SK-N-SH (cell line): ENCODE measurements around the gene TMEM41A. TPM values are rescaled to one million over a fixed set of nuclear protein-coding genes. Genes with fewer than 3 reads are reported as not detected.

ENCODE experiments used
- CTCF ChIA-PET: fragments of 300-600, 350-600 bp; formaldehyde crosslinking; extraction: SDS; loops from one replicate; lab custom pipeline; 2021; lab: Yijun Ruan, JAX
- POLR2A ChIA-PET: fragments of 350-600 bp; sonication (Branson Sonifier 250); formaldehyde crosslinking; extraction: SDS; loops from one replicate; lab custom pipeline; 2020; ENCODE audit warnings: antibody characterized with exemption, inconsistent platforms; lab: Yijun Ruan, JAX
- DNase-seq: peaks from one replicate; pipeline ENCODE4 v3.0.0; 2012
- H2AFZ ChIP-seq: fragments of 200-600 bp; sonication (generic); 2 replicates; pipeline ENCODE4 v1.8.1; 2016; ENCODE audit warnings: antibody characterized with exemption, mild to moderate bottlenecking, low read depth
- H3F3A ChIP-seq: fragments of 200-600 bp; sonication (generic); replicated peaks from 2 replicates; pipeline ENCODE3; 2016; ENCODE audit warnings: antibody characterized with exemption, mild to moderate bottlenecking; ENCODE audit not compliant: insufficient read depth
- H3K27ac ChIP-seq, 2 experiments: fragments of 200-500 bp in 1 of 2; fragments of 200-600 bp in 1 of 2; sonication (Bioruptor generic) in 1 of 2; sonication (generic), shearing (Covaris generic) in 1 of 2; 2 replicates each; pipeline versions ENCODE4 v1.5.1 to v1.6.1; 2014 to 2016; ENCODE audit warnings: low read depth in 2 of 2, inconsistent platforms in 1 of 2, low read length in 1 of 2, mild to moderate bottlenecking in 1 of 2, mixed read lengths in 1 of 2
- H3K27me3 ChIP-seq: fragments of 200-600 bp; sonication (generic), shearing (Covaris generic); 2 replicates; pipeline ENCODE4 v1.6.1; 2016; ENCODE audit warnings: mixed run types; ENCODE audit not compliant: insufficient read depth
- H3K36me3 ChIP-seq, 2 experiments: fragments of 200-500 bp in 1 of 2; fragments of 200-600 bp in 1 of 2; sonication (Bioruptor generic) in 1 of 2; sonication (generic) in 1 of 2; replicated peaks in 1 of 2; 2 replicates each; pipeline versions ENCODE3 to v1.5.1; 2014 to 2016; ENCODE audit warnings: low read length in 1 of 2, mild to moderate bottlenecking in 1 of 2; ENCODE audit not compliant: insufficient read depth in 2 of 2, control insufficient read depth in 1 of 2
- H3K4me1 ChIP-seq, 2 experiments: fragments of 200-500 bp in 1 of 2; fragments of 200-600 bp in 1 of 2; sonication (Bioruptor generic) in 1 of 2; sonication (generic), shearing (Covaris generic) in 1 of 2; 2 replicates each; pipeline versions ENCODE4 v1.5.1 to v1.6.1; 2014 to 2016; ENCODE audit warnings: low read depth in 1 of 2, low read length in 1 of 2, mixed run types in 1 of 2; ENCODE audit not compliant: insufficient read depth in 2 of 2, control insufficient read depth in 1 of 2
- H3K4me2 ChIP-seq: fragments of 200-600 bp; sonication (generic), shearing (Covaris generic); 2 replicates; pipeline ENCODE4 v1.6.1; 2017; ENCODE audit warnings: mixed run types
- H3K4me3 ChIP-seq, 2 experiments: fragments of 200-500 bp in 1 of 2; fragments of 200-600 bp in 1 of 2; sonication (Bioruptor generic) in 1 of 2; sonication (generic), shearing (Covaris generic) in 1 of 2; 2 replicates each; pipeline versions ENCODE4 v1.5.1 to v1.8.1; 2014 to 2016; ENCODE audit warnings: low read depth in 2 of 2, inconsistent platforms in 1 of 2, low read length in 1 of 2, mild to moderate bottlenecking in 1 of 2, mixed read lengths in 1 of 2, moderate library complexity in 1 of 2
- H3K79me2 ChIP-seq: fragments of 200-600 bp; sonication (generic); 2 replicates; pipeline ENCODE4 v1.8.1; 2017; ENCODE audit warnings: mild to moderate bottlenecking; ENCODE audit not compliant: insufficient read depth
- H3K9ac ChIP-seq: fragments of 200-600 bp; sonication (generic); 2 replicates; pipeline ENCODE4 v1.6.1; 2017; ENCODE audit warnings: mixed run types
- H3K9me2 ChIP-seq: fragments of 200-600 bp; sonication (generic); 2 replicates; pipeline ENCODE4 v1.6.1; 2017; ENCODE audit warnings: mixed run types
- H3K9me3 ChIP-seq: fragments of 200-600 bp; sonication (generic); 2 replicates; pipeline ENCODE4 v1.6.1; 2017; ENCODE audit warnings: mixed run types, mild to moderate bottlenecking, moderate library complexity
- H4K20me1 ChIP-seq: fragments of 200-600 bp; sonication (generic); 2 replicates; pipeline ENCODE4 v1.6.1; 2017; ENCODE audit warnings: mild to moderate bottlenecking, mixed run types; ENCODE audit not compliant: insufficient read depth
- CHD2 ChIP-seq: fragments of 150-350 bp; IDR thresholded peaks from 2 replicates; pipeline ENCODE4 v1.6.1; 2018; ENCODE audit warnings: low read length; ENCODE audit not compliant: partially characterized antibody
- ELF1 ChIP-seq: IDR thresholded peaks from 2 replicates; pipeline ENCODE4 v1.4.0; 2012
- EP300 ChIP-seq, 2 experiments: IDR thresholded peaks; 2 replicates each; pipeline versions ENCODE4 v1.4.0 to v1.6.1; 2012; ENCODE audit warnings: borderline replicate concordance in 1 of 2, low read depth in 1 of 2, low read length in 1 of 2
- EZH2phosphoT487 ChIP-seq: fragments of 200-600 bp; sonication (generic); IDR thresholded peaks from 2 replicates; pipeline ENCODE4 v1.6.1; 2017; ENCODE audit warnings: low read depth, mixed run types, mild to moderate bottlenecking, antibody characterized with exemption, moderate library complexity, borderline replicate concordance
- FOXJ3 ChIP-seq: sonication (generic); formaldehyde crosslinking; IDR thresholded peaks from 2 replicates; pipeline ENCODE4 v1.5.1; 2020; ENCODE audit warnings: mild to moderate bottlenecking, missing genetic modification reagents
- JUND ChIP-seq: IDR thresholded peaks from 2 replicates; pipeline ENCODE4 v1.4.0; 2012
- TAF1 ChIP-seq: IDR thresholded peaks from 2 replicates; pipeline ENCODE4 v1.6.1; 2012; ENCODE audit warnings: low read depth, mild to moderate bottlenecking, low read length, moderate library complexity, borderline replicate concordance
- WGBS: methylation state at CpG from one replicate; pipeline ENCODE4 v1.1.6; 2017; ENCODE audit warnings: low lambda C conversion rate; 5-methylcytosine and 5-hydroxymethylcytosine counted together
- polyA plus RNA-seq, 3 experiments: library from polyadenylated mRNA; depleted of rRNA; stranded (reverse); fragments of >200 nt; gene quantifications; 2 replicates each; pipeline ENCODE4 v1.2.3, GENCODE V29; 2012
- TF ChIP-seq, protein P1 (sequence below): fragments of 150-350 bp; IDR thresholded peaks from 2 replicates; pipeline ENCODE4 v1.6.1; 2016; ENCODE audit warnings: mild to moderate bottlenecking, low read depth, low read length
- TF ChIP-seq, protein P2 (sequence below): IDR thresholded peaks from 2 replicates; pipeline ENCODE4 v1.6.1; 2012; ENCODE audit warnings: mild to moderate bottlenecking, low read depth, low read length, moderate library complexity
- TF ChIP-seq, protein P3 (sequence below): IDR thresholded peaks from 2 replicates; pipeline ENCODE4; 2012
- TF ChIP-seq, protein P4 (sequence below): IDR thresholded peaks from 2 replicates; pipeline ENCODE4 v1.4.0; 2012; ENCODE audit warnings: low read depth
- TF ChIP-seq, protein P5 (sequence below): fragments of 200-600 bp; sonication (generic); IDR thresholded peaks from 2 replicates; pipeline ENCODE4 v1.6.1; 2017; ENCODE audit warnings: antibody characterized with exemption, mild to moderate bottlenecking, moderate library complexity

TMEM41A gene
- polyA plus RNA-seq, 1 of the 3 experiments (the other 2 are of a cell fraction), result 9.4 TPM

DNA sequence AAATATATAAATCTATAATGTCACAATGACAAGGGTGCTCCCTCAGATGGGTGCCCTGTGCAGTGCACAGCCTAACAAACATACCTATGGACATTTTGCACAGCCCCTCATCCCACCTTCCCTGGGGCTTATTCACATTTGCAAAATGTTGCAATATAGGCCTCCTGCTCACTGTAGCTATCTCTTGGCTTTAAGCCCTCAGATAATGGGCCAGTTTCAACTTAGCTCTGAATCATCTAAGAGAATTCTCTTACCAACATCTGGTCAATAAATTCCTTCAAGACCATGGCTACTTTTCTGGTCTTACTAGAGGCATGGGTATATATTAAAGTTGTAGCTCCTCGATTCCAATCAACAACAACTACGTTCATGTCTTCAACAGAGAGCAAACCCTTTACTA is 35.7 kb upstream of the TMEM41A start:
- H3K9ac ChIP-seq, result no peak overlapping the region
- no peaks in the 10 kb centered on the region for H3K79me2 ChIP-seq
- H3K4me2 ChIP-seq, result no peak overlapping the region
- POLR2A ChIA-PET, result no interaction called here
- no peak overlapping the region for H2AFZ ChIP-seq
- H3K9me2 ChIP-seq, result no peaks in the 10 kb centered on the region
- CTCF ChIA-PET, result interaction anchor here (0.7 to 1.6 kb wide), 3 partner anchors 25 to 188 kb away, joined by 3 to 5 read pairs (median 3); no protein-coding TSS in a partner anchor
- H3K27me3 ChIP-seq, result no peaks in the 10 kb centered on the region; the same call in 1 of the 2 replicates
- no peaks in the 10 kb centered on the region for H3K9me3 ChIP-seq
- 51% methylated on average over 2 of the region's 2 CpGs for WGBS
- DNase-seq, result no peak
- TF ChIP-seq, protein P1, sequence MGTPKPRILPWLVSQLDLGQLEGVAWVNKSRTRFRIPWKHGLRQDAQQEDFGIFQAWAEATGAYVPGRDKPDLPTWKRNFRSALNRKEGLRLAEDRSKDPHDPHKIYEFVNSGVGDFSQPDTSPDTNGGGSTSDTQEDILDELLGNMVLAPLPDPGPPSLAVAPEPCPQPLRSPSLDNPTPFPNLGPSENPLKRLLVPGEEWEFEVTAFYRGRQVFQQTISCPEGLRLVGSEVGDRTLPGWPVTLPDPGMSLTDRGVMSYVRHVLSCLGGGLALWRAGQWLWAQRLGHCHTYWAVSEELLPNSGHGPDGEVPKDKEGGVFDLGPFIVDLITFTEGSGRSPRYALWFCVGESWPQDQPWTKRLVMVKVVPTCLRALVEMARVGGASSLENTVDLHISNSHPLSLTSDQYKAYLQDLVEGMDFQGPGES, result no peak
- TF ChIP-seq EZH2phosphoT487, result no peak
- TF ChIP-seq ELF1, result no peak
- TF ChIP-seq, protein P2, sequence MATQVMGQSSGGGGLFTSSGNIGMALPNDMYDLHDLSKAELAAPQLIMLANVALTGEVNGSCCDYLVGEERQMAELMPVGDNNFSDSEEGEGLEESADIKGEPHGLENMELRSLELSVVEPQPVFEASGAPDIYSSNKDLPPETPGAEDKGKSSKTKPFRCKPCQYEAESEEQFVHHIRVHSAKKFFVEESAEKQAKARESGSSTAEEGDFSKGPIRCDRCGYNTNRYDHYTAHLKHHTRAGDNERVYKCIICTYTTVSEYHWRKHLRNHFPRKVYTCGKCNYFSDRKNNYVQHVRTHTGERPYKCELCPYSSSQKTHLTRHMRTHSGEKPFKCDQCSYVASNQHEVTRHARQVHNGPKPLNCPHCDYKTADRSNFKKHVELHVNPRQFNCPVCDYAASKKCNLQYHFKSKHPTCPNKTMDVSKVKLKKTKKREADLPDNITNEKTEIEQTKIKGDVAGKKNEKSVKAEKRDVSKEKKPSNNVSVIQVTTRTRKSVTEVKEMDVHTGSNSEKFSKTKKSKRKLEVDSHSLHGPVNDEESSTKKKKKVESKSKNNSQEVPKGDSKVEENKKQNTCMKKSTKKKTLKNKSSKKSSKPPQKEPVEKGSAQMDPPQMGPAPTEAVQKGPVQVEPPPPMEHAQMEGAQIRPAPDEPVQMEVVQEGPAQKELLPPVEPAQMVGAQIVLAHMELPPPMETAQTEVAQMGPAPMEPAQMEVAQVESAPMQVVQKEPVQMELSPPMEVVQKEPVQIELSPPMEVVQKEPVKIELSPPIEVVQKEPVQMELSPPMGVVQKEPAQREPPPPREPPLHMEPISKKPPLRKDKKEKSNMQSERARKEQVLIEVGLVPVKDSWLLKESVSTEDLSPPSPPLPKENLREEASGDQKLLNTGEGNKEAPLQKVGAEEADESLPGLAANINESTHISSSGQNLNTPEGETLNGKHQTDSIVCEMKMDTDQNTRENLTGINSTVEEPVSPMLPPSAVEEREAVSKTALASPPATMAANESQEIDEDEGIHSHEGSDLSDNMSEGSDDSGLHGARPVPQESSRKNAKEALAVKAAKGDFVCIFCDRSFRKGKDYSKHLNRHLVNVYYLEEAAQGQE, result no peak
- TF ChIP-seq JUND, result no peak
- TF ChIP-seq EP300 (IDR thresholded peaks at IDR 0.05; ENCODE audit: borderline replicate concordance in 1 of 2, low read depth in 1 of 2, low read length in 1 of 2), result no peak
- no peak for TF ChIP-seq FOXJ3 (CRISPR knock-in tag)
- TF ChIP-seq, protein P3, sequence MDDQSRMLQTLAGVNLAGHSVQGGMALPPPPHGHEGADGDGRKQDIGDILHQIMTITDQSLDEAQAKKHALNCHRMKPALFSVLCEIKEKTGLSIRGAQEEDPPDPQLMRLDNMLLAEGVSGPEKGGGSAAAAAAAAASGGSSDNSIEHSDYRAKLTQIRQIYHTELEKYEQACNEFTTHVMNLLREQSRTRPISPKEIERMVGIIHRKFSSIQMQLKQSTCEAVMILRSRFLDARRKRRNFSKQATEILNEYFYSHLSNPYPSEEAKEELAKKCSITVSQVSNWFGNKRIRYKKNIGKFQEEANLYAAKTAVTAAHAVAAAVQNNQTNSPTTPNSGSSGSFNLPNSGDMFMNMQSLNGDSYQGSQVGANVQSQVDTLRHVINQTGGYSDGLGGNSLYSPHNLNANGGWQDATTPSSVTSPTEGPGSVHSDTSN, result no peak
- TF ChIP-seq, protein P4, sequence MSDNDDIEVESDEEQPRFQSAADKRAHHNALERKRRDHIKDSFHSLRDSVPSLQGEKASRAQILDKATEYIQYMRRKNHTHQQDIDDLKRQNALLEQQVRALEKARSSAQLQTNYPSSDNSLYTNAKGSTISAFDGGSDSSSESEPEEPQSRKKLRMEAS, result no peak
- TF ChIP-seq, protein P5, sequence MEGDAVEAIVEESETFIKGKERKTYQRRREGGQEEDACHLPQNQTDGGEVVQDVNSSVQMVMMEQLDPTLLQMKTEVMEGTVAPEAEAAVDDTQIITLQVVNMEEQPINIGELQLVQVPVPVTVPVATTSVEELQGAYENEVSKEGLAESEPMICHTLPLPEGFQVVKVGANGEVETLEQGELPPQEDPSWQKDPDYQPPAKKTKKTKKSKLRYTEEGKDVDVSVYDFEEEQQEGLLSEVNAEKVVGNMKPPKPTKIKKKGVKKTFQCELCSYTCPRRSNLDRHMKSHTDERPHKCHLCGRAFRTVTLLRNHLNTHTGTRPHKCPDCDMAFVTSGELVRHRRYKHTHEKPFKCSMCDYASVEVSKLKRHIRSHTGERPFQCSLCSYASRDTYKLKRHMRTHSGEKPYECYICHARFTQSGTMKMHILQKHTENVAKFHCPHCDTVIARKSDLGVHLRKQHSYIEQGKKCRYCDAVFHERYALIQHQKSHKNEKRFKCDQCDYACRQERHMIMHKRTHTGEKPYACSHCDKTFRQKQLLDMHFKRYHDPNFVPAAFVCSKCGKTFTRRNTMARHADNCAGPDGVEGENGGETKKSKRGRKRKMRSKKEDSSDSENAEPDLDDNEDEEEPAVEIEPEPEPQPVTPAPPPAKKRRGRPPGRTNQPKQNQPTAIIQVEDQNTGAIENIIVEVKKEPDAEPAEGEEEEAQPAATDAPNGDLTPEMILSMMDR, result no peak
- TF ChIP-seq TAF1, result no peak
- TF ChIP-seq CHD2, result no peak
- no peaks in the 10 kb centered on the region for H3F3A ChIP-seq
- no peak overlapping the region for H3K27ac ChIP-seq
- no peaks in the 10 kb centered on the region for H4K20me1 ChIP-seq
- H3K4me3 ChIP-seq, result no peak overlapping the region
- peaks cover 0 to 4% of the 10 kb centered on the region in 2 experiments; a peak in 1 of 4 replicates for H3K4me1 ChIP-seq
- no peaks in the 10 kb centered on the region for H3K36me3 ChIP-seq
